Right renal cortex interstitium (tissue), 3 donors: Measurements from ENCODE around the gene CYP27B1. TPM values are rescaled to one million over a fixed set of nuclear protein-coding genes. Genes with fewer than 3 reads are reported as not detected.

Experiments
- DNase-seq, 3 donors: peaks; one replicate each; pipeline ENCODE4 v3.0.0-alpha.2; 2013; ENCODE audit warnings: low read depth in 3 of 3, low spot score in 2 of 3
- polyA plus RNA-seq, 3 donors: library from polyadenylated mRNA; unstranded; fragments of 120-200 nt; gene quantifications; one replicate each; pipeline ENCODE4 v1.2.1, GENCODE V29; 2013; ENCODE audit not compliant: insufficient read length in 3 of 3

CYP27B1 gene
- 1 to 10 TPM in 1 of 3 donors, under 1 TPM in 2; 0.80 to 1.0 (median 0.82) TPM for polyA plus RNA-seq

- no peak for DNase-seq
Measured at GRCh38 chr12:57766464-57767304, at the start of gene CYP27B1. CYP27B1 (minus strand) TSS chr12:57767078; CDS start chr12:57767041, 37 bp downstream.

DNA sequence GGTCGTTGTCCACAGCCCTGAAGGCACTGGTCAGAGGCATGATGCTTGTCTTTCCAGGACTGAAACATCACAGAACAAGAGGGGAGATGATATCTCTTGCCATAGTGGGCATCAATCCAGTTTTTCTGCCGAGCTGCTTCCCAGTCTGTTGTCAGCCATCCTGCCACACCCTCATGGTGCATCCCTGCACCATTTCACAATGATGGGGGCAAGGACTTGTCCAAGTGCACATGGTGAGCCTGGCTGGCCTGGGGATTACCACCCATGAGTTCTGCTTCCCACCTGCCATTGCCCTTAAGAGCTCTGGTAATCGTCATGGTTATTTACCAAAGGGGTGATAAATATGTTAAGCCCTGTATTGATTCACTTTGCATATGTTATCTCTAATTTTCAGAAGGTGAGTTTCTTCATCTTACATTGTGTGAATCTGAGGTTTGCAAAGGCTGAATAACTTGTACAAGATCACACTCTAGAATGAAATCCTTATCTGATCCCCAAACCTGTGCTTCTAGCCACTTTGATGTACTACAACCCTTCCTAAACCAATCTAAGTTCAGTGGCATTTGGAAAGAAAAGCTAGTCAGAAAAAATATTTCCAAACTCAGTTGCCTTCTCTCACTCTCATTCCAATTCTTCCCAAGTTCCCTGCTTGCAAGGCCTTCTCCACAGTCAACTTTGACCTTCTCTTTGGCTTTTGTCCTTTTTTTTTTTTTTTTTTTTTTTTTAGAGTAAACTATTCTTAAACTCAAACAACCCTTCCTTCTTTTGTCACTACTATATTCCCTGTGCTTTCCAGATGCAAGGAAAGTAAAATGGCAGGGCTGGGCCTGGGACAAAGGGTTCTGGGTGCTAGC lies 49.4 kb upstream of the CYP27B1 start:
- DNase-seq = no peak

- DNase-seq = no peak
Measured at GRCh38 chr12:57815177-57816000, 48.5 kb upstream of the CYP27B1 start.

DNA sequence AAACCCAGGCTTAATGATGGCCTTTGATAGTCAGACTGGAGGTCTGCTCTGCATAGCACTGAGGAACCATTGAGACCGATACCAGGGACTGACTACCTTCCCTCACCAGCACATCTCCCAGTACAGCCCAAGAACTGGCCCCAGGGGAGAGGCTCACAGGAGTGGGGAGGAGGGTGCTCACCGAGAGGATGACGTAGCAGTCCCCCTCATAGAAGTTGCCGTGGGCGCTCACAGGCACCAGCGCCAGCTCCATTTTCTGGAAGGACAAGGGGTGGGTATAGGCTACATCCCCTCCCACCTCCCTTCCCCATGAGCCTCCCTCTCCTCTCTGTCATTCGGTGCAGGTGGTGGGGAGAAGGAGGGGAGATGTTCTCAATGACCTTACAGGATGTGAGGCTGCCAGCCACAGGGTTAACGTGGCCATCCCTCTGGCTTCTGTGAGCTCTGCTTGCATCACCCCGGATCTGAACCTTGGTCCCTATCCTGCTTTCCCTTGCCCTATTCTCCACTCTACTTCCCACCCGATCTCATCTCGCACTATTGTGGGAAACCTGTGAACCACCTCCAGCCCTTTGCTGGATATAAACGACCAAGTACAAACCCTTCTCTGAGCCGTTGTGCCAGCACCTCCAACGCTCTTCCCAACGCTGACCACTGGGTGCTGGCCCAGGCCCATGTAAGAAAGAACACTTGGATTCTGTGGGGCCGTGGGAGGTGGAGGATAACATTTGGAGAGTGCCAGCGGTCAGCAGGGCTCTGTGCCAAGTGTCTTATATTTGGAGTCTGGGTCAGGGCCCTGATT lies 47.3 kb upstream of the CYP27B1 start:
- no peak for DNase-seq

DNA sequence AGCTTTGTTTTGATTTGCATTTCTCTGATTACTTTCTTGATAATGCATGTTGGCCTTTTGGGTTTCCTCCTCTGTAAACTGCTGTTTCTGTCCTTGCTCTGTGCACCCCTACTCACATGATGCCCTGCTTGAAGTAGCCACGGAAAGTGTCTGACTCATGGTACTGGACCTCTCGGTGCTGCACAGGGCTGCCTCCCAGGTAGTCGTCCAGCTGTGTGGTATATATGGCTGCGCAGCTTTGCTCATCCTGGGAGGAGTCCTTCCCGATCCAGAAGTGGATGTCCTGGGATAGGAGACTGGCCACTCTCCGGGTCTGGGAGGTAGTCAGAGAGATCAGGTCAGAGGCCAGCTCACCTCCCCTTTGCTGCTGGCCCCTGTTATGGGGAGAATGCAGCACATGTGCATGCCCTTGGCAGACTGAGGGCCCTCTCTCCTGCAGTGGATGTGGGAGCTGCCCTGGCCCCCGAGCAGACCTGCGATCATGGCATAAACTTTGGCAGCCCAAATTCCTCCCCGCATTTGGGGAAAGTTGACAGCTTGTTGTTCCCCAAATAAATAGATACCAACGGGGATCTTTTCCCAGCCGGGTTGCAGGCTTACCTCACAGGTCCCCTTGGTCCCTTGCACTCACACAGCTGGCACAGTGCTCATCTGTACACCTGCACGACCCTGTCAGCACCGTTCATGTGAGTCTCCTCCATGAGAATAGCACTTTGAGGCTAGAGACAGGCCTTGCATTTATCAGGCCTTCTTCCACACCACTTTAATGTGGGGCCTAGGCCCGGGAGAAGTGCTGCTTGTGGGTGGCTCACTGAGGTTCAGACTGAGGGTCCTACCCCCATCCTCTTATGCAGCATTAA lies 46.5 kb upstream of the CYP27B1 start:
- DNase-seq = no peak

DNA sequence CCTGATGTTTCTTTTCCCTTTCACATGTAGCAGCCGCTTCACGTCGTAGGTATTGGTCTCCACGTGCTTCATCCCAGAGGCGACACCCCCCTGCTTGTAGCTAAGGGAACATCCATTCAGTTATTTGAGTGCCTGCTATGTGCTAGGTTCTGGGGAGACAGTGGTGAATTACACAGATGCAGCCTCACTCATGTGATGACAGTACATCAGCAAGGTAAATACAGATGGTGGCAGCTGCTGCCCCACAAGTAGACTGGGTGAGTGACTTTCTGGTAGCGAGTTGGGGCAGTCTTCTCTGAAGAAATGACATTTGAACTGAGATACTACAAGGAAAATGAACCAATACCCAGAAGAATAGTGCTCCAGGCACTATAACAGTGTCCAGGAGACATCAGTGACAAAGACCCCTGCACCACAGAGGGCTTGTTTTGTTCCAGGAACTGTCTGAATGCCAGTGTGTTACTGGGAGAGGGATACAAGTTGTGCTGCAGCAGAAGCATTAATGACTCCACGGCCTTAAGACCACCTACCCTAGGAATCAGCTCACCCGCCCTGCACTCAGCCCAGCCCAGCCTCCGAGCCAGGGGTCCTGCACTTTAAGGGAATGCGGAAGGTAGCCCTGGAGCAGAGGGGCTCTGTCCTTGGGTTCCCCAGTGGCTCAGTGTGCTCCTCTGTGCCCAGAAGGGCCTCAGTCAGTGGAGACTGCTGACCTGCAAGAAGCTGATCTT lies 44.3 kb upstream of the CYP27B1 start:
- no peak for DNase-seq

DNA sequence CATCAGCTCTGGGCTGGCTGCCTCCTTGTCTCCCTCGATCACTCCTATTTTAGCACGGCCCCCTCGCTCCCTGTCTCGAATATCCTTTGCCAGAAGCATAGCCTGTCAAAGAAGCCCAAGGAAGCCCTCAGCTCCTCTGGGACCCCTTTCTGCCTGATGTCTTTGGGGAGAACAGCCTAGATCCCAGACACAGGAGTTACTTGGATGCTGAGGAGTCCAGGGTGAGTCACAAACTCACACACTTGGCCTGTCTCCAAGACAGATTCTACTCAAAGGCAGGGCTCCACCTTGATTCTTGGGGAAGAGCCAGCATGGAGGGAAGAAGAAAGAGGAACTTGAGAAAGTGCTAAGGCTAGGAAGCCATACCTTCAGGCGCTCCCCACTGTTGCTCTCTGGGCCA lies 43.6 kb upstream of the CYP27B1 start:
- no peak for DNase-seq

GRCh38 chr12:57809425-57809824 lies 42.5 kb upstream of the CYP27B1 start:
- no peak for DNase-seq

DNA sequence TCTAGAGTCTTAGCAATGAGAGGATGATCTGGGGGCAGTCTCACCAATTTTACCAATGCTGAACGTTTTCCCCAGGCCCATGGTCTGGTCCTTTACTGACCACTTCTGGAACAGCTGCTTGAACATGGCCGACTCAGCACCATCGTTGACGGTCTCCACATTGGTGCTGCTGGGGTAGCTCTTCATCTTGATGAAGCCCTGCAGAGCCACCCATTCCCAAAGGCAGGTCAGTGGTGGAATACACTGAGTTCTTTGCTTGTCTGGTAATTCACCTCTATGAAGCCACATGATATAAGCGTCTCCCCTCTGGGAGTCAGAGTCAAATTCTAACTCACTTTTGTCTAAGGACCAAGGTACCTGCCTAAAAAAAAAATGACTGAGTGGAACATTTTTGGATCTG lies 41.5 kb upstream of the CYP27B1 start:
- no peak for DNase-seq

GRCh38 chr12:57807285-57807684 lies 40.4 kb upstream of the CYP27B1 start:
- no peak for DNase-seq

DNA sequence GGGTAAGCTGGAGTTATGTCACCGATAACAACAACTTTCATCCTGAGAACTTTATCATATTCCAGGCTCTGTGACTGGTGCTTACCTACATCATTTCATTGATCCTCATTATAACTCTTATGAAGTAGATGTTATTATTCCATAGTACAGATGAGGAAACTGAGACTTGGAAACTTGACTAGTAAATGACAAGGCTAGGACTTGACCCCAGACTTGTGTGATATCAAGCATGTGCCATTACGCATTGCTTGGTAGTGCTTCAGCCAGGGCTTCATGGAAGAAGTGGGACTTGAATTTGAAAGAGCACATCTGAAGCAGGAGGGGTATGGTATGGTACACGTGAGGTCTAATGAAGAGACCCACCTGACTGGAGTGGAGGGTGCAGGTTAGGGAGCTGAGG lies 39.8 kb upstream of the CYP27B1 start:
- DNase-seq = no peak

GRCh38 chr12:57803319-57803893 lies 36.5 kb upstream of the CYP27B1 start:
- no peak for DNase-seq

DNA sequence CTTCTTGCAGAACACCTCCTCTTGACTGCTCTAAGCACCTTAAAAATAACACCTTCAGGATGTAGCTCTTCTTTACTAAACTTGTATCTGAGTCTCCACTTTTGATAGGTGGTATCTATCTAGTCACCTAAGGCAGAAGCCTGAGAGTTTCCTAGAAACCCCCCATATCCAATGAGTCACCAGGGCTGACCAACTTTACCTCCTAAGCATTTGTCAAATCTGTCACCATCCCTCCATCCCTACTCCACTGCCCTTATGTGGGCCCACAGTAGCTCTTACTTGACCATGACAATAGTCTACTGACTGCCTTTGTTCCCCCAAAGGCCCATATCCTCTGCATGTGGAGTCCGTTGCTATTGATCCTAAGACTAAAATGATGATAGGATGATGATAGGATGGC lies 35.7 kb upstream of the CYP27B1 start:
- DNase-seq = no peak

DNA sequence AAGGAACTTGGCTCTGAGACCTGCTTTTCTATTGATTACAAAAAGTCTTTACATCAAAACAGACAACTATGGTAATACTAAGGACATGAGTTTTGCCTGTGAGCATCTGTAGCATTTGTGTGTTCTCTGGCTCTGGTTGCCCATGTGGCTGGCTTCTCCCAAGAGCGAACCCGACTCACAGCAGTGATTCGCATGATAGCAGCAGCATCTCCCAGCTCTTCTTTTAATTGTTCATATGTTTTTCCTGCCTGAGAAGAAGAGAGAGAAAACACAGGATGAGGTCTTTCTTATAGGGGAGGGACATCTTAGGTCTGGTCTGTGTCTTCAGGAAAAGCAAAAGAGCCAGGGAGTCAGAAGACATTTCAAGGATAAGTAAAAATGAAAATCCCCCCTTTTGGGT lies 34.1 kb upstream of the CYP27B1 start:
- no peak for DNase-seq

GRCh38 chr12:57797933-57798332 lies 31.1 kb upstream of the CYP27B1 start:
- DNase-seq = no peak

- no peak for DNase-seq
Measured at GRCh38 chr12:57796996-57797395, 30.1 kb upstream of the CYP27B1 start.

DNA sequence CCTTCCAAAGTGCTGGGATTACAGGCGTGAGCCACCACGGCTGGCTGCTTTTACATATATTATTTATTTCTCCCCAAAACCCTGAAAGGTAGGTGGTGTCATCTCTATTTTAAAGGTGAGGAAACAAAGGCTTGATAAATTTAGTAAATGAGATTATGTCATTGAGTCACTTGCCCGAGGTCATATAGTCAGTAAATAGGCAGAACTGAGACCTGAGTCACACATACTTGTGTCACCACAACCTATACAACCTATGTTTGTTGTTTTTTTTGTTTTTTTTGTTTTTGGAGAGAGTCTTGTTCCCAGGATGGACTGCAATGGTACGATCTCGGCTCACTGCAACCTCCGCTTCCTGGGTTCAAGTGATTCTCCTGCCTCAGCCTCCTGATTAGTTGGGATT lies 28.5 kb upstream of the CYP27B1 start:
- DNase-seq = no peak

GRCh38 chr12:57793920-57794319 lies 27.0 kb upstream of the CYP27B1 start:
- DNase-seq = no peak
